ENCODE measurements around the gene MYO9A.

MYO9A gene

DNA sequence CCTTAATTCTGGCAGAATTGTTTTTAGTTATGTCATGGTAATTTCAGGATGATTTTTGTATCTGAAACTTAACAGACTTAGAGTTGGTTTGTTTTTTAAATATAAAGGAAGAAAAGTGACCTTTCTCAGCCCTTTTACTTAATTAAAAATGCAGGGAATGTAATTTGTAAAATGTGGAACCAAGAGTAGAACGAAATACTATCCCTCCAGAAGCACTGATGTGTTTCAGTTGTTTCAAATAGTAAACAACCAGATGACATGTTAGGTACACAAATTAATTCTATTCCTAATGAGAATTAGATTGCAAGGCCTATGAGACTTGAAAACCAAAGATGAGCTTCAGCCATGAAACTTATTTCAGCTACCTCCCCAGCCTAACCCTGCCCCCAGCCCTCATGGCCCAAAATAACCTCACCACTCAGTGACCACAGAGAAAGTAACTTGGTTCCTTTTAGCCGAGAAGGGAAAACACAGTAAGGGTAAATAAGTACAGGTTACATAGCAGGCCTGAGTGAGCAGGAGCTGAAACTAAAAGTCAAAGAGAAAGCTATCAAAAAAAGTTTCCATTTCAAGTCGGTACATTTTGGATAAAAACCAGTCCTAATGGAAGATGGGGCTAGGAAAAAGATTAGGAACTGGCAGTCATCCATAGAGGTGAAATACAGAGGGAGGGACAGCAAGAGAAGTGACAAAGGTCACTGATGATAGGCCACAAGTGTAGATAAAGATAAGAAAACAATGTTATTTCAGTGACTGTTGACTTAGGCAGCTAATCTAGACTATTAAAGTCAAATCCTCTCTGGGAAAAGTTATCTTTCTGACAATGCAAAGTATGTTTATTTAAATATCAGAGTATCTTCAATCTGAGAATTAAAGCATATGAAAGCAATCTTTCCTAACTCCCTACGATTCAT, 23.5 kb upstream of the MYO9A start:
- Mint-ChIP-seq H3K36me3 (ENCODE audit: low read depth) (peaks cover 5% of the 10 kb centered on the region), H3K9me3 (no peaks in the 10 kb centered on the region), H3K27me3 (ENCODE audit: low read depth) (no peaks in the 10 kb centered on the region), H3K4me1 (peaks cover 18% of the 10 kb centered on the region), H3K4me3 (no peak overlapping the region), H3K27ac (peak overlapping the region; percentile 64 to 66 (median 66))
- TF ChIP-seq, protein P1, sequence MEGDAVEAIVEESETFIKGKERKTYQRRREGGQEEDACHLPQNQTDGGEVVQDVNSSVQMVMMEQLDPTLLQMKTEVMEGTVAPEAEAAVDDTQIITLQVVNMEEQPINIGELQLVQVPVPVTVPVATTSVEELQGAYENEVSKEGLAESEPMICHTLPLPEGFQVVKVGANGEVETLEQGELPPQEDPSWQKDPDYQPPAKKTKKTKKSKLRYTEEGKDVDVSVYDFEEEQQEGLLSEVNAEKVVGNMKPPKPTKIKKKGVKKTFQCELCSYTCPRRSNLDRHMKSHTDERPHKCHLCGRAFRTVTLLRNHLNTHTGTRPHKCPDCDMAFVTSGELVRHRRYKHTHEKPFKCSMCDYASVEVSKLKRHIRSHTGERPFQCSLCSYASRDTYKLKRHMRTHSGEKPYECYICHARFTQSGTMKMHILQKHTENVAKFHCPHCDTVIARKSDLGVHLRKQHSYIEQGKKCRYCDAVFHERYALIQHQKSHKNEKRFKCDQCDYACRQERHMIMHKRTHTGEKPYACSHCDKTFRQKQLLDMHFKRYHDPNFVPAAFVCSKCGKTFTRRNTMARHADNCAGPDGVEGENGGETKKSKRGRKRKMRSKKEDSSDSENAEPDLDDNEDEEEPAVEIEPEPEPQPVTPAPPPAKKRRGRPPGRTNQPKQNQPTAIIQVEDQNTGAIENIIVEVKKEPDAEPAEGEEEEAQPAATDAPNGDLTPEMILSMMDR (IDR thresholded peaks at IDR 0.05; ENCODE audit: unreplicated experiment in 3 of 3): no peak

DNA sequence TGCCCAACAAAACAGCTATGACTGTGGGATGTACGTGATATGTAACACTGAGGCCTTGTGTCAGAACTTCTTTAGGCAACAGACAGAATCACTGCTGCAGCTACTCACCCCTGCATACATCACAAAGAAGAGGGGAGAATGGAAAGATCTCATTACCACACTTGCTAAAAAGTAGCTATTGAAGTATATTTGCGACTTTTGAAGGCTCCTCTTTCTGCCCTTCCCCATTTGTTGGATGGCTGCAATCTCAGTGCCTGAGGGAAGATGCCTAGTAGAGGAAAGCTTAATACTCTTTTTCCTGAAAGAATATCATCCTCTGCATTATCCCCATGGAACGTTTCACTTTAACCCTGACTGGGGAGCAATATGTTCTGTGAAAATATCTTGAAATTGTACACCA, 22.1 kb upstream of the MYO9A start:
- peaks cover 5% of the 10 kb centered on the region for H3K36me3 Mint-ChIP-seq (ENCODE audit: low read depth)
- no peaks in the 10 kb centered on the region for H3K27me3 Mint-ChIP-seq (ENCODE audit: low read depth)
- H3K4me3 Mint-ChIP-seq: no peak overlapping the region
- peaks cover 28% of the 10 kb centered on the region for H3K4me1 Mint-ChIP-seq
- TF ChIP-seq, protein P1 (IDR thresholded peaks at IDR 0.05; ENCODE audit: unreplicated experiment in 3 of 3): no peak
- peak overlapping the region in 2 of 3 experiments; percentile 54 to 66 for H3K27ac Mint-ChIP-seq
- no peaks in the 10 kb centered on the region for H3K9me3 Mint-ChIP-seq

DNA sequence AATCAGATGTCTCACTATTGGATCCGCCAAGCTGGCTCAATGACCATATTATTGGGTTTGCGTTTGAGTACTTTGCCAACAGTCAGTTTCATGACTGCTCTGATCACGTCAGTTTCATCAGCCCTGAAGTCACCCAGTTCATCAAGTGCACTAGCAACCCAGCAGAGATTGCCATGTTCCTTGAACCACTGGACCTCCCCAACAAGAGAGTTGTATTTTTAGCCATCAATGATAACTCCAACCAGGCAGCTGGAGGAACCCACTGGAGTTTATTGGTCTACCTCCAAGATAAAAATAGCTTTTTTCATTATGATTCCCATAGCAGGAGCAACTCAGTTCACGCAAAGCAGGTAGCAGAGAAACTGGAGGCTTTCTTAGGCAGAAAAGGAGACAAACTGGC, 21.7 kb upstream of the MYO9A start:
- Mint-ChIP-seq H3K4me1 (peaks cover 28% of the 10 kb centered on the region), H3K27ac (no peak overlapping the region), H3K9me3 (no peaks in the 10 kb centered on the region), H3K27me3 (ENCODE audit: low read depth) (no peaks in the 10 kb centered on the region), H3K4me3 (no peak overlapping the region), H3K36me3 (ENCODE audit: low read depth) (peaks cover 5% of the 10 kb centered on the region)
- TF ChIP-seq, protein P1 (IDR thresholded peaks at IDR 0.05; ENCODE audit: unreplicated experiment in 3 of 3): no peak

DNA sequence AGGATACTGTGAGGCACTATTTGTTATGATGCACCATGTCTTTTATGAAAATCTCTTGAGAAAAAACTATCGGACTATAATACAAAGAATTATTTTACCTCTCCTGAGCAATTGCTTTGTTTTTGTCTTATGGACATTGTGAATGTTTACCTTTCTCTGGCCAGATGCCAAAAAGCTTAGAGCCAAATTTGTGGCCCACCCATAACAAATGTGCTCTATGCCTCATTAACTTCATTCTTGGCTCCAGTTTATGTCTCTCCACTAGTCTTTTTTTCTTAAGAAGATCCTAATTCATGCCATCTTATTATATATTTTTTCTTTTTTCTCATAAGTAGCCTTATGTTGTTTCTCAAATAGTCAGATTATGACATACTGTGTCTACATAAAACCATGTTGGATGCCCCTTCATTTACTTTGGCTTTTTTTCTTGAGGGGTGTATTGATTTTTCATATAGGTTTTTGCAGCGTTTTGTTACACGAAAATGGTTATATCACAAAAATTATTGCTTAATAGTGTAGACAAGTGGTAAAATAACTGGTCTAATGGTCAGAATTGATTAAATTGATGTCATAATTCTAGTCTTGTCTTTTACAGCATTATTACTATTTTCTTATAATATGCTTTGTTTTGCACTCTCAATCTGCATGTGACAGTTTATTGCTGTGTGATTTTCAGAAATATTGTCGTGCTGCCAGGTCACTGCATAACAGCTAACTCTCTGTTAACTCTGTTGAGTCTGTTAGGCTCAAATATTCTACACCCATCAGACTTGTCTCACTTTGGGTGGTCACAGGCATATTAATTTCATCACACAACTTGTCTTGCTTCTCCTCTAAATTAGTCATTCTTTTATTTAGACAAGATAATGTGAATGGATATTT, 18.5 kb upstream of the MYO9A start:
- TF ChIP-seq, protein P1 (IDR thresholded peaks at IDR 0.05; ENCODE audit: unreplicated experiment in 3 of 3): no peak
- Mint-ChIP-seq H3K4me3 (no peak overlapping the region), H3K4me1 (peaks cover 24% of the 10 kb centered on the region), H3K27me3 (ENCODE audit: low read depth) (no peaks in the 10 kb centered on the region), H3K27ac (peak overlapping the region; percentile 35 to 76 (median 54)), H3K36me3 (ENCODE audit: low read depth) (peaks cover 5% of the 10 kb centered on the region), H3K9me3 (no peaks in the 10 kb centered on the region)

DNA sequence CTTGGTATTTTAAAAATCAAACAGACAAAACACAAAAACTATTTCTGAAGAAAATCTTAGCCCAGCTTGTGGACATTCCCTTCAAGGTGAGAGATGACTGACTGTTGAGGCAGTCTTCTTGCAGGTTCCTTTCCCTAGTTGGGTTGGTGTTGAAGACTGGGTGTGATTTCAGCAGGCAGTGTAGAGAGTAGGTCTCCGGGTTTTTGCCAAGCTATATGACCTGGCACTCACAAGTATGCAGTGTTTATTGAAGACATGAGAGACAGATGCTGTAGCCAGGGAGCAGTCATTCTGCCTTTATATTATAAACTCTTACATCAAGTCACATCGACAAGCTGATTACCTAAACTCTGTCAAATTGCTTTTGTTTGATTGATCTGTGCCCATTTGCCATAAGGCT, 17.8 kb upstream of the MYO9A start:
- no peak overlapping the region for H3K4me3 Mint-ChIP-seq
- TF ChIP-seq, protein P1 (IDR thresholded peaks at IDR 0.05; ENCODE audit: unreplicated experiment in 3 of 3): no peak
- H3K9me3 Mint-ChIP-seq: no peaks in the 10 kb centered on the region
- H3K27me3 Mint-ChIP-seq (ENCODE audit: low read depth): no peaks in the 10 kb centered on the region
- peak overlapping the region; percentile 35 to 76 (median 54) for H3K27ac Mint-ChIP-seq
- H3K36me3 Mint-ChIP-seq (ENCODE audit: low read depth): peaks cover 5% of the 10 kb centered on the region
- peaks cover 17% of the 10 kb centered on the region for H3K4me1 Mint-ChIP-seq

Measured in nephron (organoid).